Measurements from ENCODE around the gene MYOM1.
A peak's percentile ranks its signal among the peaks of the same experiment; 100 is the strongest.
"Not testable (repeated sequence)": the region's sequence is repeated elsewhere in the genome, so short reads cannot be mapped to it uniquely, and the experiment has no call there.

The MYOM1 gene

DNA sequence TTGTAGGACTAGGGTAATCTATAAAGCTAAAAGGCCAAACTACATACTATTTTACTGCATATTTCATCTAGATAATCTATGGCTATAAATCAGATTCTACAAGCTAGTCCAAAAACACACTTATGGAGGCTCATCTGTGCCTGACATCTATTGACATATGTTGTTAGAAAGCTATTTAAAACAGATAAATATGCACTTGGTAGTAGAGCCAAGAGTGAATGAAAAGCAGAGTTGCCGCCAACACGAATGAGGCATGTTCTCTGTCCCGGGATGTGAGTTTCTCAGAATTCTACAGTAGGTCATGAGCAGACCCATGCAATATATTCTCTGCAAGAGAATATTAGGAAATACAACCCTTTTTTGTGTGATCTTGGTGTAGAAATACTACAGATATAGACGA lies 140.1 kb downstream of the MYOM1 start:
- DNase-seq: no peak

DNA sequence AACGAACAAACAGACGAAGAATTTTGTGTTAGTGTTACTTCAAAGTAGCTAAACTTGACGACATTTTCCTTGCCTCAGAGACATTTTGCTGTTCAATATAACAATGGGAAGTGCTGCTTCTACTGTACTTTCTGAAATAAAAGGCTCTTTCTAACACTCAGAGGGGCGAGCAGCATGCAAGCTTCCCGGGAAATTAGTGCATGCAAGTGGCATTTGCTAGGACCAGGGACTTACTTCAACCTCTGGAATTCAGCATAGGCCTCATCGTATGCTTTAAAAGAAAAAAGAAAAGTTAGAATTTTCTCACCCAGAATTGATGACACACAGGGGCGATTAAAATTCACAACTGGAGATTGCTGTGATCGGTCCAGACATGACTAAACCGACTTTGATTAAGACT lies 144.3 kb downstream of the MYOM1 start:
- no peak for DNase-seq

DNA sequence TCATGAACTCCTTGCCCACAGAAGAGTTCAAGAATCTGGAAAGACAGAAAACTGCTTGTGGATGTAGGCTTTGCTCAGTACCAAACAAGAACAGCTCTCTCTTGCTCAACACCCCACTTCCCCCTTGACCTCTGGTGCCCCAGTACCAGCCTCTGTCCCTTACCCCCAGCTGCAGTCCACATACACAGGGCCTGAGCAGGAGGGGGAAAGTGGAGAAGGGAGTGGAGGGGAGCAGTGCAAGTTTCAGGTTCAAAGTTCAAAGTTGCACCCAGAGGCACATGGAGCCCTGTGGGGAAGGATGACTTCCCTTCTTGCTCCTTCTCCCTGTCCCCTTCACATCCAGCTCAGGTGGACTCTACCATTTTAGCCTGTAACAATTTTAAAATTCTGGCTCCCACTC lies 145.7 kb downstream of the MYOM1 start:
- DNase-seq: no peak

DNA sequence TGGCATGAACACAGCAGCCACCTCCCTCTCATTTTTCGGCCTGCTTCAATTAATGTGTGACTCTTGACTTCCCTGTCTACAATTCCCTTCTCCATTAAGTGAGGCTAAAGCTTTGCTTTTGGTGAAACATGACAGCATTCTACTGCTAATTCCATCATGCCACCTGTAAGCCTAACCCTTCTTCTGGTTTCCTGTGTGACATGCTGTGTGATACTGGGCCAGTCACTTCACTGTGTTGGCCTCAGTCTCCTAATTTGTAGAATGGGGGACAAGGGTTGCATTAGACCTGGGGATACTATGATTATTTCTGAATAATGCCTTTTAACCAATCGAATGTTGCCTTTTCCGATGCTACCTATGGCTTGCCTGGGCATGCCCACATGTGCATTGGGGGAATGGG lies 146.4 kb downstream of the MYOM1 start:
- DNase-seq: not testable (repeated sequence)

DNA sequence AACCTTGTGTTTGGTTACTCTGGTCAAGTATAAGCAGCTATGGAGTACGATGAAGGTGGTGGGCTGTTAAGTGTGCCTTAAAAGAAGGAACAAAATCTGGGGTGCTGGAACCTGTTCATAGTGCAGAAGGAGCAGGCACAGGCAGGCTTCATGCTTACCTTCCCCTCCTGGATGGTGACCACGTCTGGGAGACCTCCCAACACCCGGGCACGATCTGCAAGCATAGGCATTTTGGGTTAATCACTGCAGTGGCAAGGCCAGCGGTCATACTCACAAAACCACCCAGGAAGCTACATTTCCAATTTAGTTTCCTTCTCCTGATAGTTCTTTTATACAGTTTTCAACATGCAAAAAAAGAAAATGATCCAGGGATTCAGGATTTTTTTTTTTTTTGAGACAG lies 148.1 kb downstream of the MYOM1 start:
- DNase-seq: no peak

DNA sequence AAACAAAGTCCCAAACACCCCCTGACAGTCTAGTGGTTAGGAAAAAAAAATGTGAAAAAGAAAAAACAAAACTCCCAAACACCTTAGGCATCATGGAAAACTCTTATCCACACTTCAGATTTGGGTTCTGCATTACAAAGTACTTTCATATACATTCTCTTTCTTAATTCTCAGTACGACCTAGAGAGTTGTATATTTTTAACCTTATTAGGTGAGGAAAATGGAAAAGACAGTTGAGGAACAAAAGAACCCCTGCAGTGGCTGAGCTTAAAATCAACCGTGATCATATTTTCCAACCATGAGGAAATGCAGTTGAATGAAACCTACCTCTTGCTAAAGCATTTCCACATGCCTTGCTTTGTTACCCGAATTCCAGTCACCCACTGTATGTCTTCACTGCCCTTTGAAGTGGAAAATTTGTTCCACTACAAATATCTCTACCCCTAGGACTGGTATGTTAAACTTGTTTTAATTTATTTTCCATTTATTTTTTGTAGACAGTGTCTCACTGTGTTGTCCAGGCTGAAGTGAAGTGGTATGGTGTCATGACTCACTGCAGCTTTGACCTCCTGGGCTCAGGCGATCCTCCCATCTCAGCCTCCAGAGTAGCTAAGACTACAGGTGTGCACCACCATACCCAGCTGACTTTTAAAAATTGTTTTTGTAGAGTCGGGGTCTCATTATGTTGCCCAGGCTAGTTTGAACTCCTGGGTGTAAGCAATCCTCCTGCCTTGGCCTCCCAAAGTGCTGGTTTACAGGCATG lies 149.9 kb downstream of the MYOM1 start:
- DNase-seq: no peak

DNA sequence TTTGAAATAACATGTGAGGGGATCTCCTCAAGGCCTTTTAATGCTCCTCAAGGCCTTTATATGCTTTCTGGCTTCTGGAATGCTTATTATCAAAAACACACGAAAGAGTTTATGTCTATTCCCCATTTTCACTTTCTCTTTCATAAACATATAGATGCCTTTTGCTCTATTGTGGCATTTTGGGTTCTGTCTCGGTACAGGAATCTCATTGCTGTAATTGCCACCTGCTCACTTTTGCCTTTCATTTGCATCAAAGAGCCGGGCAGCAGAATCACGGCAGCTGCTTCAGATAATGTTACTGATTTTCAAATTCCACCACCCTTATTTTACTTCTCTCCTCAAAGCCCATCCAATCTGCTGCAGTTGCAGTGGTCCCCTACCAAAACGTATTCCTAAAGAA lies 152.0 kb downstream of the MYOM1 start:
- DNase-seq: no peak

DNA sequence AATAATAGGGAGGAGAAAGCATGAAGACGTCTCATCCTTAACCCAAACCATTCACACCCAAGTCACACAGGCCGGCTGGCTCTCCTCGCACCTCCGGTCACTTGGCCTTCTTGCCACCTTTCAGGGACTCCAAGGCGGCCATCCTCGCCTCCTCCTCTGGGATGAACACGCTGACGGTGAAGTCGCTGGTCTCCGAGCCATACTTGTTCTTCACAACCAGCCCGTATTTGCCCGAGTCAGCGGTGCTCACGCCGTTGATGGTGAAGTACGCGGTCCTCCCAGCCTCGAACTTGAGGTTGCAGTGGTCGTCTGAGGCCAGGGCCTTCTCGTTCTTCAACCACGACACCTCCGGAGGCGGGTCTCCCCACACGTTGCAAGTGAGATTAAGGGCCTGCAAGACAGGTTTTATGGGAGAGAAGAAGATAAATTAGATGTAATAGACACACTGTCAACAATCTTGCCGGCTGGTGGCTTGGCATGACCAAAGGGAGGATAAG lies 152.6 kb downstream of the MYOM1 start:
- DNase-seq: no peak

DNA sequence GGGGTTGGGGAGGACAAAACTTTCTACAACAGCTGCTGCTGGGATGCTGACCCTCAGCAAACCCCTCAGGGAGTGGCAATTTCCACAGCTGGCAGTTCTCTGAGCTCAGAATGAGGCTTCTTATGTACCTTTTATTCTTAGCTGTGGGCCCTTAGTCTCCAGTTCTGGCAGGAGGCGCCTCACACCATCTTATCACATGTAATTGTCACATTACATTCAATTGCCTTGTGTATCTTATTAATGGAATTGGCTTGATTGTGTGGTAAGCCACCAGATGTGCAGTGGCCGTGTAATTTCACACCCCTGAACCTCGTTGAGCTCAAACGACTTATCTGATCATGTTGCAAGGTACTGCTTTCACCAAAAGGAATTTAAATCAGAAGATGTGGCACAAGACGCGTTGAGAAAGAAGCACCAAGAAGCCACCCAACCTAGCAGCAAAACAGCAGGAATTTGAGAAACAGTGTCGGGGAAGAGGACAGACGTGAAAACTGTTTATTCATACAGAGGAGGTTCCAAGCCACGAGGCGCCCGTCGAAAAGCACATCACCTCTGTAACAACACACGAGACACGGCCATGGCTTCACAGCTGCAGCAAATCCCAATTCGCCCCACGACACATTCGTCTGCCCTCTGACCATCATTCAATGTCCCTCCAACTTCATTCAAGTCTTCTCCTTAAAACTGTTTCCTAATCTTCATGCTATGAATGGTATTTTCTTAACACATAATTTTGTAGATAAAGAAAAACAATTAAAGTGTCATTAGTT lies 153.2 kb downstream of the MYOM1 start:
- no peak for DNase-seq

DNA sequence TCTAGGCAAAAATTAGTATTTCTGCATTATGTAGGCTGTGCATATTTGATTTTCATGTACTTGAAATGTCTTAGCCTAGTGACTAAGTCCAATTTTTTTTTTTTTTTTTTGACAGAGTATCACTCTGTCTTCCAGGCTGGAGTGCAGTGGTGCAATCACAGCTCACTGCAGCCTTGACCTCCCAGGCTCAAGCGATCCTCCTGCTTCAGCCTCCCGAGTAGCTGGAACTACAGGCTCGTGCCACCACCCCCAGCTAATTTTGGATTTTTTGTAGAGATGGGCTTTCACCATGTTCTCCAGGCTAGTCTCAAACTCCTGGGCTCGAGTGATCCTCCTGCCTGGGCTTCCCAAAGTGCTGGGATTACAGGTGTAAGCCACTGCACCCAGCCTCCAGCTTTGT lies 156.0 kb downstream of the MYOM1 start:
- DNase-seq: not testable (repeated sequence)

DNA sequence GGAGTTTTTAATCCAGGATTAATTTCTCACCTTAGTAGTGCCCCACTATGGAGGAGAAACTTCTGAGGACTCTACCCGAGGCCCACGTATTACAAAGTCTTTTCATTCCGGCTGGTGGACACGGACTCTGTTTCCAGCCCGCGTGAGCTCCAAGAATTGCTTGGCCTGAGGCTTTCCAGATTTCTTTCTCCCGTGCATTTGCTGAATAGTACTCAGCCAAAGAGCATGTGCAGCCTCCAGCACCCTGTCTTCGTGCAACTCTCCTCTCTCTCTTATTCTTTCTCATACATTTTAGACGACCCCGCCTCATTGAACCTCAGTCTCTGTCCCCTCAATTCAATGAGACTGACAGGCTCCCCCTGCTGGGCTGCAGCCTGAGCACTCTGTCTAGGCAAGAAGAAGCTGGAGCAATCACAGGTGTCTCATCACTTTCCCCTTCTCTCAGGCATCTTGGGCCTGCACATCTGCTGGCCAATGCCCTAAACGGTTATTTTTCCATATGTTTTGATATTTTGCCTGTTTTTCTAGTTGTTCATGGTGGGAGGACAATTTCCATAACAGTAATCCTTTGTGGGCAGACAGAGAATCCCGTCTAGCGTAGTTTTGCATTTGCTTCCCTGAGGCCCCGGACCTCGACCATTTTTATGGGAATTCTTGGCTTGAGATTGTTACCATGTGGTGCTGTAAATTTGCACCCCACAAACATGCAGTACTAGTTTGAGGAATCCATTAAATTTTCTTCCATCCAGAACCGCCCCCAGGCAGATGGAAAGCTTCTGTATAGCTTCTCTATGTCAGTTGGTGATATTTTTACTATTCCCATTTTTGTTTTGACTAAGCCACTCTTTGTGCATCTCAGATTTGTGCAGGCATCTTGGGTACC lies 156.7 kb downstream of the MYOM1 start:
- DNase-seq: peak; percentile 31 to 72 (median 53)

DNA sequence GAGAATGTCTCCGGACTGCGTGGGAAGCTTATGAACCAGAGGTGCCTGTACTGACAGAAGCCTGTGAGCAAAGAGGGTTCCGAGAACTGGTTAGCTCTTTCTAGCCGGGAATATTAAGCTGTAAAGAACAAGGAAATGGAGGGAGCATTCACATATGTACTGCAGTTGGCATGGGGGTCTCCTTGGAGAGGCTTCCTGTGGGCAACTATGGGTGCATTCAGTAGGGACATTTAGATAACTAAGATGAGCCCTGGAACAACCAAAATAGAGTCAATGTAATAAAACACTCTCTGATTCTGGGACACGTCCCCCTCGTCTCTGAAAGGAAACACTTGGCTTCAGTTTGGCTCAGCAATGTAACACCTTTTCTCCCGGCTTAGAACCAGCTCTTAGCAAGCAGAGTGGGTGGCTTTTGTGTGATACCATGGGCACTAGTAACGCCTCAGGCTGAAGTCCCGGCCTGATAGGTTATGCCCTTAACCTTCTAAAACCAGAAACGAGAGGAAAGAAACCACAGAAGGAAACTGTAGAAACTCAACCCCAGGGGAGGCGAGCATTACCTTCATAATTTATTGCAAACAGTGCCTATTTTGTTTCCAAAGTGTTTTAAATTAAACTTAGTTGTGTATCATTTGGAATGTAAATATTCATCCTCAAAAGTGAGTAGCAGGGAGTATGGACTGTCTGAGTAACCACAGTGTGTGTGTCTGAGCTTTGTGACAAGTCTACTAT lies 158.0 kb downstream of the MYOM1 start:
- DNase-seq: peak in 3 of 5 donors; percentile 10 to 78 (median 20)

DNA sequence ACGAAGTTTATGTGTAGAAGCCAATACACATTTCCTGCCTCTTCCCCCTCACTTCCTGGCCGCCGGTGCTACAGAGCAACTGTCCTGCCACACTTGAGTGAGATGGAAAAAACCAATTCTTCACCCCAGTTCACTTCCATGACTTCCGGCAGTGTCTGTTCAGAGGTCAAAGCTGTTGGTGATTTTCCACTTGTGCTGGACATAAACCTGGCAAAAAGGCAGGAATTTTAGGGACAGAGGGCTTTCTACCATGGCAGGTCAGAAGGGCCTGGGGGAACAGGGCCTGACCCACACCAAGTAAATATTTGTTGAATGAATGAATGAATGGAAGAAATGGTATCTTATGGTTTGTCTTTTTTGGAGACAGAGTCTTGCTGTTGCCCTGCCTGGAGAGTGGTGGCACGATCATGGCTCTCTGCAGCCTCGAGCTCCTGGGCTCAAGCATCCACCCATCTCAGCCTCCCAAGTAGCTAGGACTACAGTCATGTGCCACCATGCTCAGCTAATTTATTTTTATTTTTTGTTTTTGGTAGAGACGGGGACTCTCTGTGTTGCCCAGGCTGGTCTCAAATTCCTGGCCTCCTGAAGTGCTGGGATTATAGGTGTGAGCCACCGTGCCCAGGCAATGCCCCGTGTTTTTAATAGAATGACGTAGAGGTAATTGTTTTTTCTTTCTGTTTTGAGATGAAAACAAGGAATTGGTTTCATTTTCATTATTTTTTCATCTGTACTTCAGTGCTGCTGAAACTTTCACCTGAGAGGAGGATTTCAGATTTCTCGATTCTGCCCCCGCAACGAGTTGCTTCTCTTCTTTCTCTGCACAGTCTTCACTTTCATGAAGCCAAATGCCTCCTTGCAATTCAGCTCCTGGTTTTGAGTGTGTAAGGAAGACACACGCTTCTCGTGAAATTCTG lies 158.8 kb downstream of the MYOM1 start:
- peak in 4 of 5 donors; percentile 12 to 78 (median 31) for DNase-seq

DNA sequence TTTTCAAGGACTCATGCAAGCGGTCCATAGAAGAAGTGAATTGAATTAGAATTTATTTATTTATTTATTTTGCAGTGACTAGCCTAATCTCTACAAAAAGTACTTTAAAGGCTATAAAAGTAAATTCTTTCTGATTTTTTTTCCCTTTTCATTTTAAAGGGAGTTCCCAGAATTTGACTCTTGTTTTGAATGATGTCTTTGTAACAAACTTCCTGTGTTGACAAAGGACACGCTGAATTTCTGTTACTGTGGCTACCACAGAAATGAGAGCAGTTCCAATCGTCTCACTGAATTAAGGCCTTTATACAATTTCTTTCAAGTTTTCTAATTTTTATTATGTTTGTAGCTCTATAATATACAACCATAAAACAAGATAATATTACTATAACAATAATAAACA lies 160.5 kb downstream of the MYOM1 start:
- DNase-seq: peak in 1 of 5 donors; percentile 76

DNA sequence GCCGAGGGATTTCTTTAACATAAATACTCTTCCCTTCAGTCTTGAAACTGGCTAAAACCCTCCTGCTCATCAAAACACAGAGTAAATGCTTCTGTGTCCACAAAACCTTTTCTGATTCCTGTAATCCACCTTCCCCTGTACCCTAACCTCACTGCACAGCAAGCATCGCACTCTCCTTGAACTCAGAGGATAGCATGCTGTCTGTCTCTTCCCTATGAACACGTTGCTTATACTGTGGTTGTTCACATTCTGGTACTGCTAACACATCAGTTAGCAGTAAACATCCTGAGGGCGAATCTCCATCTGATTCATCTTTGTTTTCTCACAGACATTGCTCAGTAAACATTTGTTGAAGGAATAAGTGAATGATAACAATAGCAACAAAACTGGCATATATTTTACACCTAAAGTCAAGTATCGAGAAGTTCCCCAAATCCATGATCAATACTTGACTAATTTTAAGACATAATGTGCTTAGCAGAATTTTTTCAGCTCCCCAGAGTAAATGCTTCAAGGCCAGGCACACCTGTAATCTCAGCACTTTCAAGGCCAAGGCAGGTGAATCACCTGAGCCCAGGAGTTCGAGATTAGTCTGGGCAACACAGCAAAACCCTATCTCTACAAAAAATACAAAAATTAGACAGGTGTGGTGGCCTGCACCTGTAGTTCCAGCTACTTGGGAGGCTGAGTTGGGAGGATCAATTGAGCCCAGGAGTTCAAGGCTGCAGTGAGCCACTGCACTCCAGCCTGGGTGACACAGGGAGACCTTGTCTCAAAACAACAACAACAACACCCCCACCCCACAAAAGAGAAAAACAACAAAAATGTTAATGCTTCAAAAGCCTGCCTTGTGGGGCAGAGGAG lies 161.2 kb downstream of the MYOM1 start:
- DNase-seq: peak in 1 of 5 donors; percentile 81

DNA sequence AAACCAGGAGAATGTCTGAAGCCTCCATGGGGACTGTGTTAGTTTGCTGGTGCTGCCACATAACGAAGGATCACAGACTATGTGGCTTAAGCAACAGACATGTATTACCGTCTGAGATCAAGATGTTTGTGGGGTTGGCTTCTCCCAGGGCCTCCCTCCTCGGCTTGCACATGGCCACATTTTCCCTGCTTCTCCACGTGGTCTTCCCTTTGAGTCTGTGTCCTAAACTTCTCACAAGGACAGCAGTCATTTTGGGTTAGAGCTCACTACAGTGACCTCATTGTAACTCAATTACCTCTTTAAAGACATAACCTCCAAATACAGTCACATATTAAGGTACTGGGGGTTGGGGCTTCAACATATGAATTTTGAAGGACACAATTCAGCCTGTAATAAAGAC lies 162.2 kb downstream of the MYOM1 start:
- no peak for DNase-seq

DNA sequence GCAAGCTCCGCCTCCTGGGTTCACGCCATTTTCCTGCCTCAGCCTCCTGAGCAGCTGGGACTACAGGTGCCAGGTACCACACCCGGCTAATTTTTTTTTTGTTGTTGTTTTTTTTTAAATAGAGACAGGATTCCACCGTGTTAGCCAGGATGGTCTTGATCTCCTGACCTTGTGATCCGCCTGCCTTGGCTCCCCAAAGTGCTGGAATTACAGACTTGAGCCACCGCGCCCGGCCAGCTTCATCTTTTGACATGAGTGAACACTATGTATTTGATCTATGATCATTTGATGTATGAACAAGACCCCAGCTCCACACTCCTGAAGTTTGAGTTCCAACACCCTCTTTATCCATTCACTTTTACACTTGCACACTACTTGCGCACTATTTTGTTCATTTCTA lies 163.5 kb downstream of the MYOM1 start:
- DNase-seq: no peak

DNA sequence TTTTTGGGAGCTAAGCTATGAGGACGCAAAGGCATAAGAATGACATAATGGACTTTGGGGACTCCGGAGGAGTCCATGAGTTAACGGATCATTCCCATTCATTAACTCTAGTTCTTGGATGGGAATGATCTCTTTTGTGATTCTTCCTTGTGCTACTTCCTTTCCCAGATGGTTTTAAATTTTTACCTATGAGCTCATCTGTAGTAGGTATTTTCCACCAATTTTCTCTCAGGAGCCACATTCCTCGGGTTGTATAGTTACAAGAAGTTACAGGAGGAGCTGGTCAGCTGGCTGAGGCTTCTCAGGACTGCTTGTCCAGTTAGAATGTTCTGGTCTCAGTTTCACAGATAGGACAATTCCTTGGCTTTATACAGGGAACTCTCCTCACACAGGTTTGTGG lies 164.0 kb downstream of the MYOM1 start:
- no peak for DNase-seq

DNA sequence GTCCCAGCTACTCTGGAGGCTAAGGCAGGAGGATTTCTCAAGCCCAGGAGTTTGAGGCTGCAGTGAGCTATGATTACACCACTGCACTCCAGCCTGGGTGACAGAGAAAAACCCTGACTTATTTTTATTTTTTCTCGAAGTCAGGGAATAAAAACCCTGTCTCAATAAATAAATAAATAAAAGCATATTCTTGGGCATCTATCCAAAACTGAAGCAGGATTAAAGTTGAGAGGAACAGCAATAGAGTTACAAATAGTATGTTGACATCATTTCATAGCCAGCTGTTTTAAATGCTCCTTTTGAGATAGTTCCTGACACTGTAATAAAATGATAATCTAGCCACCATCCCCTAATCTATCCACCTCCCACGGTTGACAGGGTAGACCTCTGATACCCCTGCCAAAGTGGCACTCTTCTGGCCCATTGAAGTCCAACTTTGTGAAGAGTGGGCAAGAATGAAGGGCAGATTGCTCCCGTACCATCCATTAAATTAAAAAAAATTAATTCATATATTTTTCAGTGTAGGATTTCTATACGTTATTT lies 164.5 kb downstream of the MYOM1 start:
- DNase-seq: no peak

DNA sequence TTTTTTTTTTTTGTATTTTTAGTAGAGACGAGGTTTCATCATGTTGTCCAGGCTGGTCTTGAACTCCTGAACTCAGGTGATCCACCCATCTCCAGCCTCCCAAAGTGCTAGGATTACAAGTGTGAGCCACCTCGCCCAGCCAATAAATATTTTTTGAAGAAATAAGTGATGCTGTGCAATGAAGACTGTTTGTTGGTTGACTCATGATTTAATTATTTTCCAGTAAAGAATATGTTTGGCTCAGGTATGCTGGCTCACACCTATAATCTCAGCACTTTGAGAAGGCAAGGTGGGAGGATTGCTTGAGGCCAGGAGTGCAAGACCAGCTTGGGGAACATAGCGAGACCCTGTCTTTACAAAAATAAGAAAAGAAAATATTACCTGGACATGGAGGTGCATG lies 165.0 kb downstream of the MYOM1 start:
- DNase-seq: no peak

Data from T-helper 1 cell (primary cell).